DMS79 treated with DMSO at 0.1 percent for 48 hours (cell line): ENCODE data around the gene LEMD2.

ENCODE experiments used
- DNase-seq: peaks from one replicate; lab custom pipeline; 2025; lab: John Stamatoyannopoulos, UW

LEMD2 gene

GRCh38 chr6:33819021-33819420 is 30.1 kb upstream of the LEMD2 start:
- no peak for DNase-seq

DNA sequence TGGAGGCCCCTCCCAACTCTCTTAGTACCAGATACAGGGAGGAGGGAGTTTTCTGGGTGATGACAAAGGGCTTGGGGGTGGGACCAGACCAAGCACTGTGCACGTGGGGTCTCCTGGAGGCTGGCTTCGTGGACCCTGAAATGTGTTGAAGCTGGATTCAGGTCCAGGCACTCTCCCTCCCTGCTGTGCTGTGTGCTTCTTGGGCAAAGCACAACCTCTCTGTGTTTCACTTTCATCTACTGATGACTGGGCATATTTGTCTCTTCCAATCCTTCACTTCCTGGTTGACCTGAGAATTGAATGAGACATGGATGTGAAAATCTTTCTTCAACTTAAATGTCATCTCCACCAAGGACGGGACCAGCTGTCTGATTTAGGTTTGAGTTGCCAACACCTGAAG is 29.4 kb upstream of the LEMD2 start:
- DNase-seq: no peak

- peak; percentile 24 for DNase-seq
Measured at GRCh38 chr6:33817489-33817888, 28.6 kb upstream of the LEMD2 start.

- DNase-seq: peak; percentile 44
Measured at GRCh38 chr6:33816911-33817310, 28.0 kb upstream of the LEMD2 start.

- peak; percentile 57 for DNase-seq
Measured at GRCh38 chr6:33815854-33816253, 26.9 kb upstream of the LEMD2 start.

DNA sequence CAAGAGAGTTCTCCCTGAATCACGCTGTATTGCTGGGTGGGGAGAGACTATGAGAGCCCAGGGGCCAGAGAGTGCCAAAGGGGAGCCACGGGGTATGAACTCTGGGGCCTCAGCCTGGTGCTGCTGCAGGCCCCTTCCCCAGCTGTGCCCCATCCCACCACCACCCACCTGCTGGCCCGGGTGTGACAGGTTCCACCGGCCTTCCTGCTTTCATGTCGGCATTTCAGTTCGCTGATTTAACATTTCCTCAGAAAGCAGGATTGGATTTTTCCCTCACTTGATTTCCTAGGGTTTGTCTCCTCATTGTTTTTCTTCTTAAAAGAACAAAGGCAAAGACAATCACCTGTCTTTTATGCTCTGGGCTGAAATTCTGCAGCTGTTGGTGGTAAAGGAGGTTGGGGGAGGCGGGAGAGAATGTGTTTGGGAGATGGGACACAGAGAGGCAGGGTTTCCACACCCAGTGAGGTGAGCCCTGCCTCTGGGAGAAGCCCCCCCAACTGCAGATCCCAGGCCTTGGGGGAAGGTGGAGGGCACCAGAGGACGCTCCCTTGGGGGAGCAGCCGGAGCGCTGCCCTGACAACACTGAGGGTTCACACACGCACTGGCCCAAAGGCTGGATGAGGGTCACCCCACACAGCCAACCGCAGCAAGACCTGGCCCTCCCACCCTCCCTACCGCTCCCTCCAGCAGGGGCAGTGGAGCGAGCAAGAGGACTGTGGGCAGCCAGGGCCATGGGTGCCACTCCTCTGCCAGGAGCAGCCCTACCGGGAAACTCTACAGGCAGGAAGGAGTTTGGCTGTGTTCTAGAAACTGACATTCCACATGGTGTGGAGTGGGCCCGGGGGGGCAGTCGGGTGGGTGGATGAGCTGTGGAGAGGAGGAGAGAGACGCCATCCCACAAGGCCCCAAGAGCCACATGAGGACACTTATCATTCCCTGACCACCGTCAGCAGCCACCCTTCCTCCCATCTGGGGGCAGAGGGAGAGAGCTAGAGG is 25.4 kb upstream of the LEMD2 start:
- DNase-seq: no peak

DNA sequence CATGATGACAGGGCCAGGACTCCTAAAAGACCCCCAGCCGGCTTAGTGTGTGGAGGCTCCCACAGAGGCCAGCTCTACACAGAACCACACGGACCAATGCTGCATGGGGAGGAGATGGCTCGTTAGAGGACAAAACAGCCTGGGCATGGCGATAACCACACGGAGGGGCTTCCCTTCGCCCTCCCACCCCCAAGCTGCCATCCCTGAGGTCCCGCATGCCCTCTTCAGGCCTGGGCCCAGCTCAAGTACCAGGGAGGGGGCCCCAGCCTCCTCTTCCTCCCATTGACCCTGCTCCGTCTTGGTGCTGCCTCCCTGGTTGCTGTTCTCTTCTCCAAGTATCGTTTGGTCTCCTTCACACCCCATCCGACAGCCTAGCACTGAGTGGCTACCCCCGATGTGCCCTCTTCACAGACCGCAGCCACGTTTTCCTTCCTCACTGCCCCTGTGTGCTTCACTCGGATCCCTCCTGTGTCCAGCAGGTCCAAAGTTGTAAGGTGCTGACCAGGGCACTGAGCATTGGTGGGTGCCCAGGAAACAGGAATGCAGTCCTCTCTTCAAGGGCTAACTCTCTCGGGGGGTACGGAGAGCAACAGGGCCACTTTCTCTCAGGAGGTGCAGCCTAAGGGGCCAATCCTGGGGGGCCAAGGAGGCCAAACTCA is 24.4 kb upstream of the LEMD2 start:
- no peak for DNase-seq

- peak; percentile 85 for DNase-seq
Measured at GRCh38 chr6:33812669-33813068, 23.7 kb upstream of the LEMD2 start.

DNA sequence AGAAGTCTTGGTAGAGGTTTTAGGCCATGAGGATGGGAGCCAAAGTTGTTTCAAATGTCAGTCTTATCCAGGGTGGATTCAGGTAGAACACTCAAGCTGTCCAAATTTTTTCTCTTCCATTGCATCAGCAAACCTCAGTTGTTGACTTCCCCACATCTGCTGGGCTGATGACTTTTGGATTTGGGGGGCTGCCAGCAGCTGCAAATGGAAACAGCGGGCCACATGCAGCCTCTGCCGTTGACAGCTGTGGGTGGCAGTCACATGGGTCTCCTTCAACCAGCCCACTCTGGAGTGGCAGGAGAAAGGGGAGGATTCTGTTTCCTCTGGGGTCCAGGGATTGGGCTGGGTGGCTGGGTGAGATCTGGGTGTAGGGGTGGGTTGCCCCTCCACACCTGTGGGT is 20.7 kb upstream of the LEMD2 start:
- DNase-seq: peak; percentile 78

DNA sequence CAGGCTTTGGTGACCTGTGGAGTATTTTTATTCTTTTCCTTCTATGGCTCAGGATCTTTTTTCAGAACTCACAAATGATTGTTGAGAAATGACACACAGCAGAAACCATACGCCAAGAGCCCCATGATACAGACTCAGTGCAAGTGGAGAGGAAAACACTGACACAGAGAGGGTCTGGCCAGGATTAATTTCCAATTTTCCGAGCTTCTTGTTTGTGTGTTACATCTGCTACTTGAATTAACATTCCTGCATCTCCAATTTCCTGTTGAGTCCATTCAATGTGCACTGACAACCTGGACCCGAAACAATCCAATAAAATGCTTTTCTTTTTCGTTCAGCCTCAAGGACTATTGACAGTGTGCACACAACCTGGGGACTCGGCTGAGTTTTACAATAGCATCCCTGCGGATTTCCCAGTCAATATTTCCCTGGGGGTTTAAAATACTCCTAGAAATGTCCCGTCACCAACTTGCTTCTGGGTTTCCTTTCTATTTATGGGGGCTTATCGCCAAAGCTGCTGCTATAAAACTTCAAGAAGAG is 19.8 kb upstream of the LEMD2 start:
- DNase-seq: peak; percentile 56

- no peak for DNase-seq
Measured at GRCh38 chr6:33807606-33808005, 18.7 kb upstream of the LEMD2 start.

- DNase-seq: no peak
Measured at GRCh38 chr6:33806841-33807240, 17.9 kb upstream of the LEMD2 start.

GRCh38 chr6:33803571-33804053 is 14.7 kb upstream of the LEMD2 start, which contains the start of gene MLN:
Gene MLN (minus strand): TSS chr6:33804003. CDS start chr6:33801163, 2,840 bp downstream.
- DNase-seq: no peak

GRCh38 chr6:33802186-33802958 is 13.4 kb upstream of the LEMD2 start:
- DNase-seq: no peak

DNA sequence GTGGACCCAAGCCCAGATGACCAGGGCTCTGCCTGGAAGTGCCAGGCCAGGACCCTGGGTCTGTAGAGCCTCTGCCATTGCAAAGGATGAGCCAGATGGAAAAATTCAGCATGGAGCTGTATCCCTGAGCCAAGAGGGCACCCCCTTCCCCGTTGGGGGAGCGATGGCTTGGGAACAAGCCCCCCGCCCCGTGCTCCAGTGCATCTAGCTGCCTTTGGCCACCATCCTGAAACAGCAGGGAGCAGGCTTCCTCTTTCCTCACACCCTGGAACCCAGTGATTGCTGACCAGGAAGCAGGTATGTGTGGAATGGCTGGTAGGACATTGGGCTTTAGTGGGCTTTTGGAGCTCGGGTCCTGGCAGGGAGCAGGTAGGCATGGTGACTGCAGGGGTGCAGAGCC is 12.7 kb upstream of the LEMD2 start:
- no peak for DNase-seq

DNA sequence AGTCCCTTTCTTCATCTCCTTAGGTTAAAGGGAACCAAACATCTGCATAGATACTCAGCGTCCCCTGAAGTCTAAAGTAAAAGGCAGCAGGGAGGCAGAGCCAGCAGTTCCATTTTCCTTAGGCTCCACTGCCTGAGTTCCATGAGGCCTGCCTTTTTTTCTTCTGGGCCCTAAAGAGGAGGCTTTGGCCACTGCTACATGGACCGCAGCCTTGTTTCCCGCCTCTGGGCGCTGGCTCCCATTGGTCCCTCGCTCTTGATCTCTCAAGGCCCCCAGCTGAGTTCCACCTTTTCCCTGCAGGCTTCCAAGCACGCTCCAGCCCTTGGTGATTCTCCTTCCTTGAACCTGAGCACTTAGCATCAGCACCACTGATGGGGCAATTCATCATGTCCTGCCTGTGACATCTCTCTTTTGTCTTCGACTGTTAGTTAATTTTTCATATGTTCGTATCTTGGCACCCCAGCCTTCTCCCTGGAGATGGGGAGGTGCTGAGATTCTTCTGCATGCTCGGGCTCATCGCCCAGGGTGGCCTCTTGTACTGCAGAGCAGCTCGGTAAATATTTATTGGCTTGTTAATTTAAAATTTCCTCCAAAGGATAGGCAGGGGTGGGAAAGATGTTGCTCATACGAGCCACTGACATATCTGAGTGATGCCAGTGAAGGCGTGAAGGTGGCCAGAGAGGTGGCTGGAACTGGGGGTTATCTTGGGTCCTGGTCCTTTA is 11.5 kb upstream of the LEMD2 start:
- DNase-seq: no peak

DNA sequence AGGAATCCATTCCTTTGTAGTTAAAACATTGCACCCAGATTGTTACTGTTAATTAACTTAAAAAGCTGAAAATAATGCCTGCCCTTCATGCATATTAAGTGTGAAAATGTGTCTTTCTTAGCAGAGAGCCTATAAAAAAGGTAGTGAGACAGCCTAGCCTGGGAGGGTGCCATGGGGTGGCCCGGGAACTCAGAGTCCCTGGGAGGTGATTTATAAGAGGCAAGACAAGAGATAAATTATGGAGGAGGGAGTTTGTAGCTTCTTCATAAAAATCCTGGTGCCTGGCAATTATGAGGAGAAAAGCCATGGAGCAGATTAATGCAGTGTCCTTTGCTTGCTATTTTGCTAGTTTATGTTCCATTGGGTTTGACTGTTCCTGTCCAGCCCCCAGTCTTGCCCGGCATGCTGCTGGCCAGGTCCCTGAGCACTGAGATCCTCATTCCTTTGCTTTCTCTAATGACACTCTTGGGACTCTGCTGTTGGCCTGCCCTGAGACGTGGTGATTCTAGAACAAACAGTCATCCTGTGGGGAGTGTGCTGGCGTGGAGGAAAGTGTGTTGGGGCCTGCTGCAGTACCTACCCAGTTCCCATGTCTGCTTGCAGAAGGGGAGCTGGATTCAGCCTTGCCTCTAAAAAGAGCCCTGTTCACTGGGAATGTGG is 10.7 kb upstream of the LEMD2 start:
- no peak for DNase-seq

GRCh38 chr6:33798343-33798848 is 9.5 kb upstream of the LEMD2 start:
- no peak for DNase-seq

DNA sequence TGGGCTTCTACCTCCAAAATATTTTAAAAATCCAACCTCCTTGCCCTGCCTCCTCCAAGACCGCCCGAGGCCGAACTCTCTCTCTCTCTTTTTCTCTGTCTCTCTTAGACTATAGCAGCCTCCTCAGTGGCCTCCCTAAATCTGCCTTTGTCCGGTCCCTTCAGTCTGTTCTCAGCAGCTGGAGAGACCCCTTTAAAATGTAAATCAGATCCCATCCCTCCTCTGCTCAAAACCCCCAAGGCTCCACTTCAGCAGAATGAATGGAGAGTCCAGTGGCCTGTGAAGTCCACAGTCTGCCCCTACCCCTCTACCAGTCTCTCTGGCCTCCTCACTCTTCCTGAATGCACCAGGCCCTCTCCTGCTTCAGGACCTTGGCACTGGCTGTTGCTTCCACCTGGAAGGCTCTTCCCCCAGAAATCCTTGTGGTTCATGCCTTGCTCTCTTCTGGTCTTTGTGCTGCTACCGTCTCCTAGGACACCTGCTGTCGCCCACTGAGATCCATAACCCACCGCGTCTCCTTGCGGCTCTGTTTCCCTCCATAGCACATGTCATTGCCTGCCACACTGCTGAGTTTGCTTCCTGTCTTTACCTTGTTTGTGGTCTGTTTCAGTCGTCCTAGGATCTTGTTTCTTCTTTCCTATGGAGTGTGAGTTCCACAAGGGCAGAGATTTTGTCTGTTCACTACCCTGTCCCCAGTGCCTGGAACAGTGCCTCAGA is 8.9 kb upstream of the LEMD2 start:
- no peak for DNase-seq
